GM21367 (cell line): ENCODE results near the gene FAM50B.

Source experiments
- ATAC-seq: cut with Tn5 transposase; IDR thresholded peaks from one replicate; pipeline ENCODE4 v1.9.1; 2021; ENCODE audit not compliant: unreplicated experiment

The FAM50B gene

GRCh38 chr6:3819161-3820110 is 29.7 kb upstream of the FAM50B start:
- ATAC-seq: no peak

- ATAC-seq: no peak
Observed at GRCh38 chr6:3820563-3820962, 28.6 kb upstream of the FAM50B start.

GRCh38 chr6:3822747-3823445 is 26.3 kb upstream of the FAM50B start:
- ATAC-seq: no peak

GRCh38 chr6:3823671-3824070 is 25.5 kb upstream of the FAM50B start:
- no peak for ATAC-seq

- no peak for ATAC-seq
Observed at GRCh38 chr6:3825331-3825831, 23.8 kb upstream of the FAM50B start.

GRCh38 chr6:3825851-3826581 is 23.2 kb upstream of the FAM50B start:
- ATAC-seq: no peak

- no peak for ATAC-seq
Observed at GRCh38 chr6:3829285-3829684, 19.9 kb upstream of the FAM50B start.

- no peak for ATAC-seq
Observed at GRCh38 chr6:3830806-3831205, 18.4 kb upstream of the FAM50B start.

GRCh38 chr6:3831761-3832530 is 17.2 kb upstream of the FAM50B start:
- ATAC-seq: no peak

GRCh38 chr6:3835055-3835731 is 14.0 kb upstream of the FAM50B start:
- ATAC-seq: no peak

- ATAC-seq: no peak
Observed at GRCh38 chr6:3835785-3836184, 13.4 kb upstream of the FAM50B start.

GRCh38 chr6:3836566-3836965 is 12.6 kb upstream of the FAM50B start:
- no peak for ATAC-seq

GRCh38 chr6:3837781-3838180 is 11.4 kb upstream of the FAM50B start:
- no peak for ATAC-seq

- ATAC-seq: no peak
Observed at GRCh38 chr6:3838992-3839867, 9.9 kb upstream of the FAM50B start.

- ATAC-seq: no peak
Observed at GRCh38 chr6:3841066-3841454, 8.1 kb upstream of the FAM50B start.

GRCh38 chr6:3841711-3842565 is 7.2 kb upstream of the FAM50B start:
- ATAC-seq: no peak

- no peak for ATAC-seq
Observed at GRCh38 chr6:3843379-3844096, 5.6 kb upstream of the FAM50B start.

- no peak for ATAC-seq
Observed at GRCh38 chr6:3844097-3844463, 5.1 kb upstream of the FAM50B start.
